Suprapubic skin (tissue), 4 donors: ENCODE data around the gene ZSCAN9. TPM values are rescaled to one million over a fixed set of nuclear protein-coding genes. Genes with fewer than 3 reads are reported as not detected.

Experiments used
- DNase-seq, 2 donors: peaks; one replicate each; pipeline ENCODE4 v3.0.0-alpha.2; 2019; ENCODE audit warnings: low spot score in 2 of 2
- H3K27ac ChIP-seq: fragments of 200-600 bp; sonication (generic); one replicate; pipeline ENCODE4 v1.5.1; 2019
- H3K27me3 ChIP-seq: fragments of 200-600 bp; sonication (generic); one replicate; pipeline ENCODE4 v1.5.1; 2019
- H3K36me3 ChIP-seq: fragments of 200-600 bp; sonication (generic); one replicate; pipeline ENCODE4 v1.5.1; 2019
- H3K4me1 ChIP-seq: fragments of 200-600 bp; sonication (generic); one replicate; pipeline ENCODE4 v1.5.1; 2019
- H3K4me3 ChIP-seq: fragments of 200-600 bp; sonication (generic); one replicate; pipeline ENCODE4 v1.5.1; 2019; ENCODE audit warnings: mild to moderate bottlenecking
- H3K9me3 ChIP-seq: fragments of 200-600 bp; sonication (generic); one replicate; pipeline ENCODE4 v1.5.1; 2019
- EP300 ChIP-seq: sonication (generic); formaldehyde crosslinking; IDR thresholded peaks from one replicate; pipeline ENCODE4 v1.6.1; 2017; ENCODE audit warnings: antibody characterized with exemption
- POLR2A ChIP-seq, 2 donors: fragments of 450-650 bp; IDR thresholded peaks; one replicate each; pipeline ENCODE4 v1.6.1; 2017; ENCODE audit warnings: antibody characterized with exemption in 2 of 2, mild to moderate bottlenecking in 2 of 2, moderate library complexity in 2 of 2
- POLR2AphosphoS5 ChIP-seq, 3 donors: sonication (generic); formaldehyde crosslinking; IDR thresholded peaks; one replicate each; pipeline ENCODE4 v1.6.1; 2017; ENCODE audit warnings: antibody characterized with exemption in 3 of 3
- WGBS: methylation state at CpG from one replicate; pipeline ENCODE4 v1.1.5; 2018; 5-methylcytosine and 5-hydroxymethylcytosine counted together
- total RNA-seq, 4 donors: library from RNA; depleted of rRNA; stranded (reverse); fragments of >200 nt; gene quantifications; one replicate each; pipeline ENCODE4 v1.1.0, GENCODE V29; 2016
- TF ChIP-seq, protein P1 (sequence below), 2 donors: fragments of 200-600 bp in 1 of 2; fragments of 450-650 bp in 1 of 2; sonication (generic) in 1 of 2; IDR thresholded peaks; one replicate each; pipeline ENCODE4 v1.5.1; 2016 to 2019; ENCODE audit warnings: antibody characterized with exemption in 2 of 2, mild to moderate bottlenecking in 1 of 2, moderate library complexity in 1 of 2

Gene ZSCAN9
- total RNA-seq, 4 donors from 2014 or later: 3.6 to 12.5 (median 7.6) TPM

DNA sequence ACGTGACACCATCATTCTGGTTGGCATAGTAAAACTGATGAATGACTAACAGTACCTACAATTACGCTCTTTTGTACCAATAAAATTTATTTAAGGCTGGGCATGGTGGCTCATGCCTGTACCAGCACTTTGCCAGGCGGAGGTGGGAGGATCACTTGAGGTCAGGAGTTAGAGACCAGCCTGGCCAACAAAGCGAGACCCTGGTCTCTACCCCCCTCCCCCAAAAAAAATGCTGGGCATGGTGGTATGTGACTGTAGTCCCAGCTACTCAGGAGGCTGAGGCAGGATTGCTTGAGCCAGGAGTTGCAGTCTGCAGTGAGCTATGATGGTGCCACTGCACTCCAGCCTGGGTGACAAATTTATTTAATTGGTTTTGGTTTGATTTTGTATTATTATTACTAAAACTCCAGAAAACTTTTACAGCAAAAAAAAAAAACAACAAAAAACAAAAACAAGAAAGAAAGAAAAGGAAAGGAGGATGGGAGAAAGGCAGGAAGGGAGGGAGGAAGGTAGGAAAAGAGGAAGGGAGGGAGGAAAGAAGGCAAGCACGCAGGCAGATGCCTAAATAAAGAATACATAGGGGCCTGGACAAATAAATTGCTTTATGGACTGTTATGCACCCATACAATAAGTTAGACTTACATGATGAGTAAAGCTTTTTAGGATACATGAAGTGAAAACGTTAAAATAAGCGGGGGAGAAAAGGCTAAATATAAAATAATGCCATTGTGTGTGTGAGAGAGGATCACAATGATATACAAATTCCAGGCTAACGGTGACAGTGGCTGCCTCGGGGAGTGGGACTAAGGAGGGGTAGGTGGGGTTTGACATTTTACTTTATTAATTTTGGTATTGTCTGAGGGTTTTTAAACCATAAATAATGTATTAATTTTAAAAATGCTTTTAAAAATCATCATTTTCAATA, 682 bp upstream of the ZSCAN9 start:
- Histone ChIP-seq H3K4me1 (peaks cover 22% of the 10 kb centered on the region), H3K9me3 (no peaks in the 10 kb centered on the region), H3K36me3 (peaks cover 16% of the 10 kb centered on the region), H3K27me3 (peaks cover 31% of the 10 kb centered on the region), H3K27ac (peak overlapping the region; percentile 66), H3K4me3 (peak overlapping the region; percentile 84)
- no peak for DNase-seq
- TF ChIP-seq, protein P1, sequence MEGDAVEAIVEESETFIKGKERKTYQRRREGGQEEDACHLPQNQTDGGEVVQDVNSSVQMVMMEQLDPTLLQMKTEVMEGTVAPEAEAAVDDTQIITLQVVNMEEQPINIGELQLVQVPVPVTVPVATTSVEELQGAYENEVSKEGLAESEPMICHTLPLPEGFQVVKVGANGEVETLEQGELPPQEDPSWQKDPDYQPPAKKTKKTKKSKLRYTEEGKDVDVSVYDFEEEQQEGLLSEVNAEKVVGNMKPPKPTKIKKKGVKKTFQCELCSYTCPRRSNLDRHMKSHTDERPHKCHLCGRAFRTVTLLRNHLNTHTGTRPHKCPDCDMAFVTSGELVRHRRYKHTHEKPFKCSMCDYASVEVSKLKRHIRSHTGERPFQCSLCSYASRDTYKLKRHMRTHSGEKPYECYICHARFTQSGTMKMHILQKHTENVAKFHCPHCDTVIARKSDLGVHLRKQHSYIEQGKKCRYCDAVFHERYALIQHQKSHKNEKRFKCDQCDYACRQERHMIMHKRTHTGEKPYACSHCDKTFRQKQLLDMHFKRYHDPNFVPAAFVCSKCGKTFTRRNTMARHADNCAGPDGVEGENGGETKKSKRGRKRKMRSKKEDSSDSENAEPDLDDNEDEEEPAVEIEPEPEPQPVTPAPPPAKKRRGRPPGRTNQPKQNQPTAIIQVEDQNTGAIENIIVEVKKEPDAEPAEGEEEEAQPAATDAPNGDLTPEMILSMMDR (IDR thresholded peaks at IDR 0.05): no peak
- TF ChIP-seq EP300 (no peak), POLR2A (IDR thresholded peaks at IDR 0.05) (no peak), POLR2AphosphoS5 (IDR thresholded peaks at IDR 0.05) (no peak)
- WGBS: 55% methylated on average over 9 of the region's 9 CpGs

DNA sequence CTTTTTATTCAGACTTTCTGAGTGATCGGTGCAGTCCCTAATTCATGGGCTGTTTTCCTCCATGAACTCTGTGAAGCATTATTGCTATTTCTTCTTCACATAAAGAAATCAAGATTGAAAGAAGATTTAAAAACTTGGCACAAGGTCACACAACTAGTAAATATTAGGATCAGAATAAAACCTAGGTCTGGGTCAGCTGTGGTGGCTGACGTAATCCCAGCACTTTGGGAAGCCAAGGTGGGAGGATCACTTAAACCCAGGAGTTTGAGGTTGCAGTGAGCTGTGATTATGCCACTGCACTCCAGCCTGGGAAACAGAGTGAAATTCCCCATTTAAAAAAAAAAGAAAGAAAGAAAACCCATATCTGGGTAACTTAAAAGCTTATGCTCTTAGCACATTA, 1.4 kb downstream of the ZSCAN9 start:
- no peak overlapping the region for H3K4me3 ChIP-seq
- no peak overlapping the region for H3K27ac ChIP-seq
- peaks cover 18% of the 10 kb centered on the region for H3K27me3 ChIP-seq
- WGBS: 89% methylated on average over 2 of the region's 2 CpGs
- H3K4me1 ChIP-seq: peaks cover 22% of the 10 kb centered on the region
- no peak for TF ChIP-seq POLR2AphosphoS5 (IDR thresholded peaks at IDR 0.05)
- TF ChIP-seq EP300: no peak
- TF ChIP-seq POLR2A (IDR thresholded peaks at IDR 0.05): no peak
- TF ChIP-seq, protein P1 (IDR thresholded peaks at IDR 0.05): no peak
- H3K36me3 ChIP-seq: peaks cover 37% of the 10 kb centered on the region
- DNase-seq: no peak
- H3K9me3 ChIP-seq: no peaks in the 10 kb centered on the region

DNA sequence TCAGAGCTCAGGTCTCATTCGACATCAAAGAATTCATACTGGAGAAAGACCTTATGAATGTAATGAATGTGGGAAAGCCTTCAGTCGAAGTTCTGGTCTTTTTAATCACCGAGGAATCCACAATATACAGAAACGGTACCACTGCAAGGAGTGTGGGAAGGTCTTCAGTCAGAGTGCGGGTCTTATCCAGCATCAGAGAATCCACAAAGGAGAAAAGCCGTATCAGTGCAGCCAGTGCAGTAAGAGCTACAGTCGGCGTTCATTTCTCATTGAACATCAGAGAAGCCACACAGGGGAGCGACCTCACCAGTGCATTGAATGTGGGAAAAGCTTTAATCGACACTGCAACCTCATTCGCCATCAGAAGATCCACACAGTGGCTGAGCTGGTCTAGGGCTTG, 7.7 kb downstream of the ZSCAN9 start:
- TF ChIP-seq POLR2AphosphoS5 (IDR thresholded peaks at IDR 0.05) (no peak), POLR2A (IDR thresholded peaks at IDR 0.05) (no peak), EP300 (no peak)
- TF ChIP-seq, protein P1 (IDR thresholded peaks at IDR 0.05): no peak
- WGBS: 92% methylated on average over 11 of the region's 11 CpGs
- Histone ChIP-seq H3K36me3 (peaks cover 62% of the 10 kb centered on the region), H3K4me3 (no peak overlapping the region), H3K27ac (no peak overlapping the region), H3K9me3 (no peaks in the 10 kb centered on the region), H3K27me3 (no peaks in the 10 kb centered on the region), H3K4me1 (no peaks in the 10 kb centered on the region)
- DNase-seq: no peak

DNA sequence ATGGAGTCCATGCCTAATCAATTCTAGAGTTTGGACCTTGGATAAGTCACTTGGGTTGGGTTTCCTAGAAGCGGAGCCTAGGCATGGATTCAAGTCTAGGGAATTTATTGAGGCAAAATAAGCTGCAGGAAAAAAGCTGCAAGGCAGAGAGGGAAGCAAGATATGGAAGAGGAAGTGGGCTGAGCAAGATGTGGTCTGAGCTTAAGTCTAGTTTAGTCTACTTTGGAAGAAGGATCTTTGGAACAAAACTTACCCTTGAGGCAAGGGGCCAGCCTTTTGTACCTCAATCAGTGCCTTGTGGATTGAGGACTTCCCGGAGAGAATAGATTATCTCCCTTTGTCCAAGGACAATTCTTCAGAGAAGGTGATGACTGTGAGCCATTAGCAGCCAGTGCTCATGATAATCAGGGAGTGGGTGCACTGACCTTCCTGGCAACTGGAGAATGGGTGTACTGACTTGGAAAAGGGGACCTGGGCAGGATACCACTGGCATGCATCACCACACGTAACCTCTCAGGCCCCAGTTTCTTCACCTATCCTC, 10.9 kb downstream of the ZSCAN9 start:
- Histone ChIP-seq H3K9me3 (no peaks in the 10 kb centered on the region), H3K27me3 (no peaks in the 10 kb centered on the region), H3K36me3 (peaks cover 36% of the 10 kb centered on the region), H3K27ac (no peak overlapping the region), H3K4me3 (no peak overlapping the region), H3K4me1 (no peaks in the 10 kb centered on the region)
- TF ChIP-seq EP300: no peak
- no peak for TF ChIP-seq POLR2AphosphoS5 (IDR thresholded peaks at IDR 0.05)
- TF ChIP-seq POLR2A (IDR thresholded peaks at IDR 0.05): no peak
- WGBS: 91% methylated on average over 3 of the region's 3 CpGs
- DNase-seq: no peak

DNA sequence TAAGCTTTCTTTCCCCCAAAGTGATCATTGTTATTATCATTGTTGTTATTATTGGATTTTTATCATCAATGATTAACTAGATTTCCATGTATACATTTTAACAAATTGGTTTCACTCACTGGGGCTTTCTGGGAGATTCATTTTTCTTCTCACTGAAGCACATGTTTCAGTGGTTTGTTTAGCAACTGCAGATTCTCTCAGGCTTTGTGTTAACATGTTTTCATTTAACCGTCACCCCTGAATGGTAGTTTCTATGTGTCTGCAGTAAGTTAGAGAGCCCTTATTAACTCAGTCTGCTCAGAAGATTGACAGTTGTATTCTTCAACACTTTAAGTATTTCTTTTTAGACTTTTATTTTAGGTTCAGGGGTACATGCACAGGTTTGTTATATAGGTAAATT, 14.6 kb downstream of the ZSCAN9 start:
- WGBS: 75% methylated on average over 1 of the region's 1 CpG
- Histone ChIP-seq H3K36me3 (peaks cover 16% of the 10 kb centered on the region), H3K4me1 (no peaks in the 10 kb centered on the region), H3K4me3 (no peak overlapping the region), H3K27me3 (no peaks in the 10 kb centered on the region), H3K9me3 (no peaks in the 10 kb centered on the region), H3K27ac (no peak overlapping the region)
- TF ChIP-seq POLR2A (IDR thresholded peaks at IDR 0.05): no peak
- TF ChIP-seq EP300: no peak
- TF ChIP-seq, protein P1 (IDR thresholded peaks at IDR 0.05): no peak
- no peak for TF ChIP-seq POLR2AphosphoS5 (IDR thresholded peaks at IDR 0.05)
- DNase-seq: no peak
